HL-60/S4 treated with phorbol 12-myristate 13-acetate at 8.2 ng/mL for 4 days and 3 days (cell line): ENCODE data around the gene DRC7.

Experiments used
- in situ Hi-C: fragments of 300-500 bp; cut with MboI; formaldehyde crosslinking; loops from 2 replicates; pipeline ENCODE4 v1.15.0; 2022; ENCODE audit warnings: low sequenced_read_pairs

Gene DRC7

GRCh38 chr16:57676553-57677085, 18.0 kb upstream of the DRC7 start:
- in situ Hi-C loops, result no loop called here

- in situ Hi-C loops, result no loop called here
These were observed 16.8 kb upstream of the DRC7 start for GRCh38 chr16:57677622-57678369.

DNA sequence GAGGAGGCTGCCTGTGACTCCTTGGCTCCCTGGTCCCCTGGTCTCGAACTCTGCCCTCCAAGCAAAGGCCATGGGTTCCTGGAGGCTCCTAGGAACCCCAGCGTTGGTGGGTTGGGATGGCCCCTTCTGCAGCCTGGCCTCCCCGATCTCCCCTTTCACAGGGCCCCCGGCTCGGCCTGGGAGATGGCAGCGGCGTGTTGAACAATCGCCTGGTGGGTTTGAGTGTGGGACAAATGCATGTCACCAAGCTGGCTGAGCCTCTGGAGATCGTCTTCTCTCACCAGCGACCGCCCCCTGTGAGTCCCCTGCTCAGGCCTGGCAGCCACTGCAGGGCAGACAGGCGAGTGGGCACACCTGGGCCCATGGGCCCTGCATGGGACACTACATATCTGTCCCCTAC, 15.6 kb upstream of the DRC7 start:
- in situ Hi-C loops, result no loop called here

GRCh38 chr16:57679767-57680482, 14.7 kb upstream of the DRC7 start:
- in situ Hi-C loops, result no loop called here

DNA sequence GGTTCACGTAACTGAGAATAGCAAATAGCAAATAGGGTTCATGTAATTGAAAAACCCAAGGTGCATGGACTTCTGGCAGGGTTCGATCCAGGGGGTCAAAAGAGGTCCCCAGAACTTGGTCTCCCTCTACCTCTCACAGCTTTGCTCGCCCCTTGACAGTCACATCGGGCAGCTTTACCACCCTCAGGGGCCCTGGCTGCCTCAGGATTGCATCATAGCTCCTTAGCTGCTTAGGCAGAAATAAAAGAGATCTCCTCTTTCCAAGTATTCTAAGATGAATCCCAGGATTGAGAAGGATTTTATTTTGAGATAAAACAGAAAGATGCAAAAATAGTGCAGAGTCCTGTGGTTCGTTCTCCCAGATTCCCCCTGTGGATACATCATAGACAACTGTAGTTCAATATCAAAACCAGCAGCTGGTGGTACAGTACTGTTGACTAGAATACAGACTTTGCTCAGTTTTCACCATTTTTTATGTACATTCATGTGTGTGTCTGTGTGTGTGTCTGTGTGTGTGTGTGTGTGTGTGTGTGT, 13.7 kb upstream of the DRC7 start:
- in situ Hi-C loops, result no loop called here

GRCh38 chr16:57681950-57682728, 12.5 kb upstream of the DRC7 start:
- in situ Hi-C loops, result no loop called here

DNA sequence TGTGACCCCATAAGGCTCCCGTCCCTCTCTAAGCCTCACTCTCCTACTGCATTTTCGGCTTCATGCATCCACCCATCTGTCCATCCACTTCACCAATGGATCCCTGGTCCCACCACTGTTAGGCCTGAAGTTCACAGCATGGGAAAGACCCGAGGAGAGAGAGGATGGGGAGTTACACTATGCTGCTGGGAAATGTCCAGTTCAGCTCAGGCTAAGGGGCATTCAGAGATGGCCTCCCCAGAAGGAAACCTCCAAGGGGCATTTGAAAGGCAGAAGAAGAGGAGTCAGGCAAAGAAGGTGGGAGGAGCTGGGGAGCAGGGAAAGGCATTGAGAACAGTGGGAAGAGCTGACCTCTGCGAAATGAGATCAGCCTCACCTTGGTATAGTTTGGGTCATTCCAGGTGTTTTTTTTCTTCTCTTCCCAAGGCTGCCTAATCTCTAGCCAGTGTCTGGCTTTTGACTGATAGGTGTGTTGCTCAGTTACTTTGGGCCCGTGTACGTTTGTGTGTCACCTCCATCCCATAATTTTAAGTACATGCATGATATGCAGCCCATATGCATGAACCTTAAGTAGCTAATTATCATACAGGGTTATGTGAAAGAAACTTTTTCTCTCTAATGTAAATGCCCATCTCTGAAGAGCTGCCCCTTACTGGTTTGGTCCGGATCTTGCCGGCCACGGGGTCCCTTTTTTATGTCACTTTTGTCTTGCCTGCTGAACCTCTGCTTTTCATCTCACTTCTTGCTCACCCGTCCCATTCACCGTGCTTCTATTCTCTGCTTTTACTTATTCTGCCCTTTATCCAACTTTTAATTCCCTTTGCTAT, 11.6 kb upstream of the DRC7 start:
- in situ Hi-C loops, result no loop called here

GRCh38 chr16:57683636-57684545, 10.7 kb upstream of the DRC7 start:
- in situ Hi-C loops, result no loop called here

- in situ Hi-C loops, result no loop called here
These were observed 9.8 kb upstream of the DRC7 start for GRCh38 chr16:57684626-57685358.

DNA sequence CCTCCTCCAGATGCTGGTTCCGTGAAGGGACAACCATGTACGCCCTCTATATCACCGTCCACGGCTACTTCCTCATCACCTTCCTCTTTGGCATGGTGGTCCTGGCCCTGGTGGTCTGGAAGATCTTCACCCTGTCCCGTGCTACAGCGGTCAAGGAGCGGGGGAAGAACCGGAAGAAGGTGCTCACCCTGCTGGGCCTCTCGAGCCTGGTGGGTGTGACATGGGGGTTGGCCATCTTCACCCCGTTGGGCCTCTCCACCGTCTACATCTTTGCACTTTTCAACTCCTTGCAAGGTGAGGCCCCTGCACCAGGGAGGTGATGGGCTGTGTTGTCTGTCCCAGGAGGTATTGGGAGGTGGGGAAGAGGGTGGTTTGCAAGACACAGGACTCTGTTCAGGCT, 9.0 kb upstream of the DRC7 start:
- in situ Hi-C loops, result no loop called here

DNA sequence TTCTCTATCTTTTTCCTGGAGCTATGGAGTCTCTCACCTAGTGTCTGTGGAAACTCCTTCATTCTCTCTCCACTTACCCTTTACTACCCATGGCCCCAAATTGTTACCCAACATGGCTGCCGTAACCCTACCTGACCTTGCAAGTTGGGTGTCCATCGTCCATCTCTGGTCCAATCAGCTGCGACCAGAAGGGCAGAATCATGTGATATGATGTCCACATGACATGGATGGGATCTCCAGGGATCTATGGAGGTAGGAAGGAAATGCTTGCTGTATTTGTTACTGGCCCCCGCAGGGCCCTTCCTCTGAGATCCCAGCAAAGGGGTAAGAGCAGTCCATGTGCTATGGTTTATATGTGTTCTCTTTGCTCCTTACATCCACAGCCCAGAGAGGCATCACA, 8.0 kb upstream of the DRC7 start:
- in situ Hi-C loops, result no loop called here

- in situ Hi-C loops, result no loop called here
These were observed 7.2 kb upstream of the DRC7 start for GRCh38 chr16:57687363-57687929.

- in situ Hi-C loops, result no loop called here
These were observed 6.1 kb upstream of the DRC7 start for GRCh38 chr16:57688487-57688986.

DNA sequence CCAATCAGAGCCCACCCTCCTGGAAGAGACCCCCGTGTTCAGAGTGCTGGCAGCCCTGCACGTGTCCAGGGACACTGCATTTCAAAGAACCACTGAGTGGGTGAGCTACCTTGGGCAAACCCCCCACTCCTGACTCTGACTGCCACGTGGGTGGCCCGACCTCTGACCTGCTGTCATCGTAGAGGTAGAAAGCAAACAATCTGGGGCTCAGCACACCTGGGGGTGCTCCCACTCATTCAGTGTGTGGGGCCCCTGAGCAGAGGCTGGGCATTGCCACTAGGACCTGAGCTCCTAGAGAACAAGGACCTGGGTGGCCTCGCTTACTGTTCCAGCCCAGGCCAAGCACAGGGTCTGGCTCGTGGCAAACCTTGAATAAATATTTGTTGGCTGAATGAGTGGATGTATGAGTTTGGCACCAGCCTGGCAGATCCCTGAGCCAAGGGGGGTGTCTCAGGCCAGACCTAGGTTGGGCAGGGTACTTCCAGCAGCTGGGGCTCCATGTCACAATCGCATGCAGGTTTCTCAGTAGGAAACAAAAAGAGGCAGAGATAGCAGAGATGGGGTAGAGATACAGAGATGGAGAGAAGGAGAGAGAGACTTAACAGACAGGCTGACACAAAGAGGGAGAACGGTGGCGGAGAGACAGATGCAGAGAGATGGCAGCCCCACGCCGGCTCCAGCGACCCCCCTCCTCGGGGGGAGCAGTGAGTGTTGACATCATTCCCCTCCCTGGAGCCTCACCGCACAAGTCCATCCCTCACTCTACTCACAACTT, 5.4 kb upstream of the DRC7 start:
- in situ Hi-C loops, result no loop called here

DNA sequence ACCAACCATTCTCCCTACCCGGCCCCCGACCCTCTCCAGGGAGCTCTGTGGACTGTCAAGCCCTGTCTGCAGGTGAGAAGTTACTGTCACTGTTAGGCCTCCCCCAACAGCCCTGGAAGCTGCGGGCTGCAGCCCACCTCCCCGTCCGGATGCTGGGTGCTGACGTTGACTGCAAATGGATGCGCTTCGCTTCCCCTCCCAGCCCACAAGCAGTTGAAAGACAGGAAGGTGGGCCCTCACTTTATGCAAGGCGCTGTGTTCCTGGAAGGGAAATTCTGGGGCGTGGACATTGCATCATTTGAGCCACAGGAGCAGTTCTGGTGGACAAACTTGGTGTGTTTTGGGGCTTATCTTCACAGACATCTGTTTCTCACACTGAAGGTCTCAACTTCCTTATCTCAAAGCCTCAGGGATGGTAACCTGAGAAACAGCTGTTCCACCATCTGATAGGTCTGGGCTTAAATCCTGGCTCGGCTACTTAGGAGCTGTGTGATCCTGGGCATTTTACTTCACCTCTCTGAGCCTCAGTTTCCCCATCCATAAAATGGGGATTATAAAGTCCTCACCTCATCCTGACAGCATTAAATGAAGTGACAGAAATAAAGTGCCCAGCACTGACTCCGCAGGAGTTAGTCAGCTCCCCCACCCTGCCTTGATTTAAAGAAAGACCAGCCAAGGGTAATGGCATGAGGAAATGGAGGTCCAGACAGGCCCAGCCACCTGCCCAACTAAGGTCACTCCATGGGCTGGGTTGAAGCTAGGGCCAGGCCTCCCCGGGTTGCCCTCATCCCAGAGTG, 4.6 kb upstream of the DRC7 start:
- in situ Hi-C loops, result no loop called here

DNA sequence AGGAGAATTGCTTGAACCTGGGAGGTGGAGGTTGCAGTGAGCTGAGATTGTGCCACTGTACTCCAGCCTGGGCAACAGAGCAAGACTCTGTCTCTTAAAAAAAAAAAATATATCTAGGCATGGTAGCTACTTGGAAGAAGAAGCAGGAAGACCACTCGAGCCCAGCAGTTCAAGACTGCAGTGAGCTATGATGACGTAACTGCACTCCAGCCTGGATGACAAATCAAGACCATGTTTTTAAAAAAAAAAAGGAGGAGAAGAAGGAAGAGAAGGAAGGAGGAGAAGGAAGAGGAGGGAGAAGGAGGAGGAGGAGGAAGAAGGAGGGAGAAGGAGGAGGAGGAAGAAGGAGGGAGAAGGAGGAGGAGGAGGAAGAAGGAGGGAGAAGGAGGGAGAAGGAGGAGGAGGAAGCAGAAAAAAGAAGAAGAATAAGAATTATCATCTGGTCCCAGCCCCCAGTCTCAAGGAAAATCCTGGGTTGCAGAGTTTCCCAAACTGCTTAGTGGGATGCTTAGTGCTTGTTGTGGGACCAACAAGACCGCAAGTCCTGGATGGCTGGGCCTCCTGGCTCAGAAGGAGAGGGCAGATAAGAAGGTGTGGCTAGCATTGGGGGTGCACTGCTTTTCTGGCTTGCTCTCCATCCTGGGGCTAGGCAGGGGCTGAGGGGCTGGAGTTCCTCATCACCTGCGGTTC, 3.7 kb upstream of the DRC7 start:
- in situ Hi-C loops, result no loop called here
